Measurements from ENCODE around the gene SRM. TPM values are rescaled to one million over a fixed set of nuclear protein-coding genes. Genes with fewer than 3 reads are reported as not detected.
"Not testable (repeated sequence)": the region's sequence is repeated elsewhere in the genome, so short reads cannot be mapped to it uniquely, and the experiment has no call there.

Gene SRM
- total RNA-seq, 4 donors from 2014 or later, result 21.7 to 79.8 (median 40.6) TPM

- intact Hi-C loops (cut with DNase I), result no loop called here
- WGBS, 2 donors, result 64 to 85% methylated on average over 2 of the region's 2 CpGs
- H3K9me3 ChIP-seq, result no peaks in the 10 kb centered on the region
- no peak for DNase-seq
- H3K27ac ChIP-seq, result no peak overlapping the region
- no peaks in the 10 kb centered on the region for H3K27me3 ChIP-seq
- H3K36me3 ChIP-seq, result peaks cover 14 to 93% (median 45%) of the 10 kb centered on the region in 3 donors
- TF ChIP-seq CTCF (IDR thresholded peaks at IDR 0.05) (no peak), POLR2A (IDR thresholded peaks at IDR 0.05) (no peak)
- no peak overlapping the region for H3K4me3 ChIP-seq
- H3K4me1 ChIP-seq, result peaks cover 0 to 25% (median 0%) of the 10 kb centered on the region in 3 donors
Observed at GRCh38 chr1:11024874-11025203, 35.0 kb downstream of the SRM start.

- Histone ChIP-seq H3K9me3 (no peaks in the 10 kb centered on the region), H3K27me3 (no peaks in the 10 kb centered on the region), H3K4me1 (peaks cover 0 to 25% (median 0%) of the 10 kb centered on the region in 3 donors), H3K27ac (no peak overlapping the region), H3K4me3 (no peak overlapping the region), H3K36me3 (peaks cover 14 to 93% (median 47%) of the 10 kb centered on the region in 3 donors)
- no peak for DNase-seq
- intact Hi-C loops (cut with DNase I), result no loop called here
- WGBS, 2 donors, result 75 to 76% methylated on average over 3 of the region's 3 CpGs
- TF ChIP-seq POLR2A (IDR thresholded peaks at IDR 0.05), result no peak
- no peak for TF ChIP-seq CTCF (IDR thresholded peaks at IDR 0.05)
Observed at GRCh38 chr1:11024154-11024873, 35.5 kb downstream of the SRM start.

- intact Hi-C loops (cut with DNase I), result no loop called here
- H3K27ac ChIP-seq, result no peak overlapping the region
- peaks cover 14 to 99% (median 58%) of the 10 kb centered on the region in 3 donors for H3K36me3 ChIP-seq
- WGBS, 2 donors, result 90 to 94% methylated on average over 14 of the region's 14 CpGs
- no peaks in the 10 kb centered on the region for H3K9me3 ChIP-seq
- H3K4me3 ChIP-seq, result no peak overlapping the region
- no peaks in the 10 kb centered on the region for H3K27me3 ChIP-seq
- DNase-seq, result no peak
- peaks cover 0 to 28% (median 0%) of the 10 kb centered on the region in 3 donors for H3K4me1 ChIP-seq
- TF ChIP-seq POLR2A (IDR thresholded peaks at IDR 0.05) (no peak), CTCF (IDR thresholded peaks at IDR 0.05) (no peak)
Observed at GRCh38 chr1:11023201-11023600, 36.6 kb downstream of the SRM start.

GRCh38 chr1:11019971-11020370 is 39.8 kb downstream of the SRM start:
- TF ChIP-seq CTCF (IDR thresholded peaks at IDR 0.05), result no peak
- no peak overlapping the region for H3K27ac ChIP-seq
- no peak overlapping the region for H3K4me3 ChIP-seq
- H3K4me1 ChIP-seq, result peaks cover 0 to 38% (median 12%) of the 10 kb centered on the region in 3 donors
- intact Hi-C loops (cut with DNase I), result no loop called here
- peaks cover 22 to 100% (median 79%) of the 10 kb centered on the region in 3 donors for H3K36me3 ChIP-seq
- no peak for DNase-seq
- H3K27me3 ChIP-seq, result no peaks in the 10 kb centered on the region
- 69 to 80% methylated on average over 4 to 6 of the region's 7 CpGs for whole genome bisulfite sequencing, 2 donors
- H3K9me3 ChIP-seq, result no peaks in the 10 kb centered on the region

GRCh38 chr1:11019358-11019757 is 40.5 kb downstream of the SRM start:
- H3K27me3 ChIP-seq; H3K9me3 ChIP-seq; H3K4me3 ChIP-seq; H3K27ac ChIP-seq; DNase-seq; intact Hi-C loops (cut with DNase I): not testable (repeated sequence)
- 82 to 83% methylated on average over 8 of the region's 8 CpGs for WGBS, 2 donors
- H3K4me1 ChIP-seq, result peaks cover 0 to 39% (median 18%) of the 10 kb centered on the region in 3 donors
- H3K36me3 ChIP-seq, result peaks cover 28 to 100% (median 79%) of the 10 kb centered on the region in 3 donors
